ENCODE results near the gene TAS2R39. TPM values are rescaled to one million over a fixed set of nuclear protein-coding genes. Genes with fewer than 3 reads are reported as not detected.
A peak's percentile ranks its signal among the peaks of the same experiment; 100 is the strongest.

The TAS2R39 gene
- total RNA-seq, 2 experiments from 2014 or later = not detected

GRCh38 chr7:143181349-143181748 is 1.9 kb upstream of the TAS2R39 start:
- intact Hi-C loops (cut with micrococcal nuclease) = no loop called here
- Mint-ChIP-seq H3K4me3 (no peak overlapping the region), H3K27me3 (peaks cover 8% of the 10 kb centered on the region), H3K4me1 (ENCODE audit: low read depth) (no peaks in the 10 kb centered on the region), H3K27ac (no peak overlapping the region), H3K36me3 (ENCODE audit: low read depth) (no peaks in the 10 kb centered on the region), H3K9me3 (peaks cover 4% of the 10 kb centered on the region)
- DNase-seq = peak; percentile 2
- CTCF ChIA-PET = interaction anchor here (1.5 kb wide), 1 partner anchor 10 kb away, joined by 3 read pairs; no protein-coding TSS in a partner anchor
- ATAC-seq = peak; percentile 39
- TF ChIP-seq CTCF (IDR thresholded peaks at IDR 0.05) = no peak
- POLR2A ChIA-PET = no interaction called here

- Mint-ChIP-seq H3K27ac (no peak overlapping the region), H3K9me3 (no peaks in the 10 kb centered on the region), H3K4me1 (ENCODE audit: low read depth) (no peaks in the 10 kb centered on the region), H3K27me3 (peaks cover 7% of the 10 kb centered on the region), H3K36me3 (ENCODE audit: low read depth) (no peaks in the 10 kb centered on the region), H3K4me3 (no peak overlapping the region)
- ATAC-seq (no peak), DNase-seq (no peak)
- intact Hi-C loops (cut with micrococcal nuclease) = no loop called here
- ChIA-PET CTCF (no interaction called here), POLR2A (no interaction called here)
- TF ChIP-seq CTCF (IDR thresholded peaks at IDR 0.05) = no peak
These were observed 2.3 kb downstream of the TAS2R39 start for GRCh38 chr7:143185551-143185950.

- Mint-ChIP-seq H3K27ac (no peak overlapping the region), H3K4me3 (no peak overlapping the region), H3K27me3 (peaks cover 6% of the 10 kb centered on the region), H3K36me3 (ENCODE audit: low read depth) (no peaks in the 10 kb centered on the region), H3K9me3 (no peaks in the 10 kb centered on the region), H3K4me1 (ENCODE audit: low read depth) (no peaks in the 10 kb centered on the region)
- DNase-seq (no peak), ATAC-seq (no peak)
- intact Hi-C loops (cut with micrococcal nuclease) = no loop called here
- TF ChIP-seq CTCF (IDR thresholded peaks at IDR 0.05) = no peak
- CTCF ChIA-PET = interaction anchor here (0.7 kb wide), 1 partner anchor 26 kb away, joined by 5 read pairs; no protein-coding TSS in a partner anchor
- POLR2A ChIA-PET = no interaction called here
These were observed 5.8 kb downstream of the TAS2R39 start for GRCh38 chr7:143188994-143189393.

GRCh38 chr7:143193880-143194279 is 10.7 kb downstream of the TAS2R39 start:
- no peaks in the 10 kb centered on the region for H3K36me3 Mint-ChIP-seq (ENCODE audit: low read depth)
- no peak overlapping the region for H3K4me3 Mint-ChIP-seq
- H3K27ac Mint-ChIP-seq = no peak overlapping the region
- intact Hi-C loops (cut with micrococcal nuclease) = no loop called here
- no peaks in the 10 kb centered on the region for H3K9me3 Mint-ChIP-seq
- no peak for TF ChIP-seq CTCF (IDR thresholded peaks at IDR 0.05)
- POLR2A ChIA-PET = no interaction called here
- ATAC-seq (no peak), DNase-seq (no peak)
- H3K4me1 Mint-ChIP-seq (ENCODE audit: low read depth) = no peaks in the 10 kb centered on the region
- CTCF ChIA-PET = interaction anchor here (1.6 kb wide), 1 partner anchor 21 kb away, joined by 6 read pairs; no protein-coding TSS in a partner anchor
- peaks cover 3% of the 10 kb centered on the region for H3K27me3 Mint-ChIP-seq

- CTCF ChIA-PET = no interaction called here
- Mint-ChIP-seq H3K9me3 (no peaks in the 10 kb centered on the region), H3K36me3 (ENCODE audit: low read depth) (no peaks in the 10 kb centered on the region), H3K27me3 (peaks cover 8% of the 10 kb centered on the region), H3K4me1 (ENCODE audit: low read depth) (no peaks in the 10 kb centered on the region), H3K27ac (no peak overlapping the region), H3K4me3 (no peak overlapping the region)
- ATAC-seq (no peak), DNase-seq (peak; percentile 5)
- POLR2A ChIA-PET = no interaction called here
- TF ChIP-seq CTCF (IDR thresholded peaks at IDR 0.05) = no peak
- intact Hi-C loops (cut with micrococcal nuclease) = no loop called here
These were observed 15.8 kb downstream of the TAS2R39 start for GRCh38 chr7:143199040-143199439.

Measured in activated CD8-positive, alpha-beta T cell treated with anti-CD3 and anti-CD28 coated beads for 36 hours (primary cell).